EL (cell line): ENCODE measurements around the gene PSMD10.

Experiments used
- DNase-seq: peaks from one replicate; pipeline ENCODE4 v3.0.0-alpha.2; 2016

Gene PSMD10

DNA sequence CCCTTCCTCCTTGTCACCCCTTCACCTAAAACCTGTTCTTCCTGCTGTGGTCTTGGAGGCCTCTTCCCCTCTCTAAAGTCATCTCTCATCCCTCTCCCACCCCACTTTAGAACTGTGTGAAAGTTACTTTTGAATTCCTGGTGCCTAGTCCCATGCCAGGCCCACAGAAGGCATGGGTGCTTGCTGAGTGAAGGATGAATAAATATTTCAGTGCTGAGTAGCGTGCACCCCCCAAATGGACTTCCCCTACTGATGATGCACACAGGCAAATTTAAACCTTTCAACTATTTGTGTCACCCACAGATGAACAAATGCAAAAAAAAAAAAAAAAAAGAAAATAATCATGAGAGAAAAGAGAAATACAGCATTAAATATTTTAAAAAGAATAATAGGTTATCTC lies 19.8 kb downstream of the PSMD10 start:
- DNase-seq: peak; percentile 6

DNA sequence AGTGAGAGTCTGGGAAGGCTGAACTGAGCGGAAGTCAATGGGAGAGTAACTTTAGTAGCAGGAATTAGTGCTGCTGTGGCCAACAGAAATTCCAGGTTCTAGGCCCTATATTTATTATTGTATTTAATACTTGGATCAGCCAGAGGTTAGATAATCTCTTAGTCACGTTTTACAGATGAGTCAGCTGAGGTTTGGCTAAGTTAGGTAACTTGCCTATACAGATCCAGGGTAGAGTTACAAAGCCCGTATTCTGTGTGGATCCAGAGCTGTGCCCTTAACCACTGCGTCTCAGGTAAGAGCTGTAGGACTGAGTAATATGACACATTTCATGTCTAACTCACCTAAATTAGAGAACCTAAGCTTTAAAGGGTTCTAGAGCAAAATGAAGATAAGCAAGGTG lies 20.5 kb downstream of the PSMD10 start:
- peak; percentile 45 for DNase-seq

GRCh38 chrX:108068121-108068520 lies 23.2 kb downstream of the PSMD10 start:
- no peak for DNase-seq

DNA sequence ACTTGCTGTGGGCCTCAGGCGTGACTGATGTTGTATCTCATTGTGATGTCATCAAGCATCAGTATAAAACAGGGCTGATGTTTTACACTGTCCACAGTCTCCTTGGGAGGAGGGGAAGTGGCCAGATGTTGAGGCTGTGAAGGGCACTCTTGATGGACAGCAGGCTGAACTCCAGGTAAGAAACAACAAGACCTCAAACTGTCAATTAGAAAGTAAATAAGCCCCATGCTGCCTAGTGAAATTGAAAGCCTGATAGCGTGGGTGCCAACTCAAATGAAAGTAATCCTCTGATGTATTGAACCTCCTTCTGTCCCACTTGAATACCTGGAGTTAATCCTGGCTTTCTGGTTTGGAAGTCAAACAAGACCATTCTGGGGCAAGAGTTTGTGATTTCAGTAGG lies 26.7 kb downstream of the PSMD10 start:
- no peak for DNase-seq

GRCh38 chrX:108064001-108064400 lies 27.3 kb downstream of the PSMD10 start:
- no peak for DNase-seq

DNA sequence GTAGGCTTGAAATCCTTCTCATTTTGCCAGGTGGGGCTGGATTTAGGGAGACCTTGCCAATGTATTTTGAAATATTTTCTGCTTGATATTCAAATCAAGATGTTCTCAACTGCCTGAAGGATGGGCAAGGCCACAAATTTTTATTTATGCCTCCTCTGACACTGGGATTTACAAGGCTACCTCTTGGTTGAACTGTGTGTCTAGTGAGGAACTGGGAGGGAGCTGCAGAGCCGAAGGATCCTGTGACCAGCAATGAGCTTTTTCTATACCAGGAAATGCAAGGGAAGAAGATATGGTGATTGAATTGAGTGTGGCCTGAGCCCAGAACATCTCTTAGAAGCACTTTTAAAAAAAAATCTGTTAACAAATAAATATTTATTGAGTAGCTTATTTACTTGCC lies 31.5 kb downstream of the PSMD10 start:
- no peak for DNase-seq

DNA sequence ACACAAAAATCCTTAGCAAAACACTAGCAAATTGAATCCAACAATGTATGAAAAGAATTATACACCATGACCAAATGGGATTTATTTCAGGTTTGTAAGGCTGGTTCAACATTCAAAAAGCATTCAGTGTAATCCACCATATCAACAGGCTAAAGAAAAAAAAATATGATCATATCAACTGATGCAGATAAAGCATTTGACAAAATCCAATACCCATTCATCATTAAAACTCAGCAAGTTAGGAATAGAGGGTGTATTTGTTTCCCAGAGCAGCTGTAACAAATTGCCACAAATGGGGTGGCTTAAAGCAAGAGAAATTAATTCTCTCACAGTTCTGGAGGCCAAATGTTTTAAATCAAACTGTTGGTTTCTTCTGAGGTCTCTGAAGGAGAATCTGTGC lies 35.8 kb downstream of the PSMD10 start:
- no peak for DNase-seq

DNA sequence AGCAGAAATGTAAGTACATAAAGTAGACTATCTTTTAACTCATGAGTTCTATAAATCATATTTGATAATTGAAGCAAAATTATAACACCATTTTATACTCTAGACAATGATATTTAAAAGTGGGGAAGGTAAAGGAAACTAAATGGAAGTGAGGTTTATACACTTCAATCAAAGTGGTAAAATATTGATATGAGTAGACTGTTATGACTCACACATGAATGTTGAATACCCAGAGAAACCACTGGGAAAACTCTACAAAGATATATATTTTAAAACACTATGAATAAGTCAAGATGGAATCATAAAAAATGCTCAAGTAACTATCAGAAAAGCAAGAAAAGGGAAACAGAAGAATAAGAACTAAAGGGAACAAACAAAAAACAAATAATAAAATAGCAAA lies 38.1 kb downstream of the PSMD10 start:
- DNase-seq: no peak

DNA sequence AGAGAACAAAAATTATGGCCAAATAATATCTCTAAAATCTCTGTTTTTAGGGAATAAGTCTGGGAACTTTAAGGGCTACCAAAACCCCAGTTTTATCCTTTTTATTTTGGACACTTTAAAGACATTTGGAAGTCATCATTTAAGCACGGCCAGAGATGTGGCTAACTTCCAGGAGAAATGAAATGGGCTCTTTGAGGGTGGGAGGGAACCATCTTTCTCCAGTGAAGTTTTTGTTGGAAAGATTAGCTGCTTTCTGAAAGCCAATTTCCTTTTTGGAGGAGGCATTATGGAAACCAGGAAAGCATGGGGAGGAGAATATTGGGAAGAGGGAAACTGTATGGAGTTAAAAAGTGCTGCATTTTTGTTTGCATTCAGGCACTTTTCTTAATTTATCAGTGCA lies 41.7 kb downstream of the PSMD10 start:
- no peak for DNase-seq

- no peak for DNase-seq
Observed at GRCh38 chrX:108044554-108045256, 46.6 kb downstream of the PSMD10 start, which contains the start of gene VSIG1. Gene VSIG1, plus strand, starts transcription at chrX:108045065. Its CDS starts 66 bp downstream, at chrX:108045131.

- DNase-seq: peak; percentile 45
Observed at GRCh38 chrX:108036298-108036973, 54.9 kb downstream of the PSMD10 start.

GRCh38 chrX:108034725-108035124 lies 56.6 kb downstream of the PSMD10 start:
- no peak for DNase-seq
